Measurements from ENCODE around the gene KHK.

- TF ChIP-seq RXRA (IDR thresholded peaks at IDR 0.05; ENCODE audit: borderline replicate concordance, low read depth), result no peak
- TF ChIP-seq SIN3A (IDR thresholded peaks at IDR 0.05; ENCODE audit: borderline replicate concordance, low read depth, low read length), result no peak
- no peak for TF ChIP-seq RFX5 (IDR thresholded peaks at IDR 0.05; ENCODE audit: low read length)
- no peak for TF ChIP-seq EP300 (IDR thresholded peaks at IDR 0.05; ENCODE audit: borderline replicate concordance in 1 of 2, low read depth in 1 of 2, low read length in 1 of 2)
- TF ChIP-seq, protein P1, sequence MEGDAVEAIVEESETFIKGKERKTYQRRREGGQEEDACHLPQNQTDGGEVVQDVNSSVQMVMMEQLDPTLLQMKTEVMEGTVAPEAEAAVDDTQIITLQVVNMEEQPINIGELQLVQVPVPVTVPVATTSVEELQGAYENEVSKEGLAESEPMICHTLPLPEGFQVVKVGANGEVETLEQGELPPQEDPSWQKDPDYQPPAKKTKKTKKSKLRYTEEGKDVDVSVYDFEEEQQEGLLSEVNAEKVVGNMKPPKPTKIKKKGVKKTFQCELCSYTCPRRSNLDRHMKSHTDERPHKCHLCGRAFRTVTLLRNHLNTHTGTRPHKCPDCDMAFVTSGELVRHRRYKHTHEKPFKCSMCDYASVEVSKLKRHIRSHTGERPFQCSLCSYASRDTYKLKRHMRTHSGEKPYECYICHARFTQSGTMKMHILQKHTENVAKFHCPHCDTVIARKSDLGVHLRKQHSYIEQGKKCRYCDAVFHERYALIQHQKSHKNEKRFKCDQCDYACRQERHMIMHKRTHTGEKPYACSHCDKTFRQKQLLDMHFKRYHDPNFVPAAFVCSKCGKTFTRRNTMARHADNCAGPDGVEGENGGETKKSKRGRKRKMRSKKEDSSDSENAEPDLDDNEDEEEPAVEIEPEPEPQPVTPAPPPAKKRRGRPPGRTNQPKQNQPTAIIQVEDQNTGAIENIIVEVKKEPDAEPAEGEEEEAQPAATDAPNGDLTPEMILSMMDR (IDR thresholded peaks at IDR 0.05), result no peak
- no peak for TF ChIP-seq POLR2AphosphoS5 (IDR thresholded peaks at IDR 0.05; ENCODE audit: low read depth, low read length)
- TF ChIP-seq EZH2phosphoT487 (IDR thresholded peaks at IDR 0.05; ENCODE audit: borderline replicate concordance, low read depth), result no peak
- TF ChIP-seq RAD21 (IDR thresholded peaks at IDR 0.05; ENCODE audit: low read length), result no peak
- no peak for TF ChIP-seq ZBTB33 (IDR thresholded peaks at IDR 0.05; ENCODE audit: borderline replicate concordance, low read depth)
- TF ChIP-seq SMC3 (IDR thresholded peaks at IDR 0.05; ENCODE audit: low read depth, low read length), result no peak
- no peak for TF ChIP-seq MXI1 (IDR thresholded peaks at IDR 0.05; ENCODE audit: low read depth, low read length)
- TF ChIP-seq USF1 (IDR thresholded peaks at IDR 0.05; ENCODE audit: borderline replicate concordance, low read depth), result no peak
These were observed 41.5 kb downstream of the KHK start for GRCh38 chr2:27127883-27128667.

Data from SK-N-SH (cell line).